A673 (cell line): Measurements from ENCODE around the gene NT5M.

Source experiments
- EZH2 ChIP-seq: fragments of 200-600 bp; sonication (generic); IDR thresholded peaks from 2 replicates; pipeline ENCODE4 v1.6.1; 2017; ENCODE audit warnings: borderline replicate concordance, low read depth, mild to moderate bottlenecking, mixed read lengths, antibody characterized with exemption, low read length; ENCODE audit not compliant: poor library complexity, severe bottlenecking
- TF ChIP-seq, protein P1 (sequence below): fragments of 300-800, 200-600 bp; sonication (generic); conservative IDR thresholded peaks from 2 replicates; pipeline ENCODE4 v1.5.1; 2017; ENCODE audit warnings: low read depth, mild to moderate bottlenecking, antibody characterized with exemption, low read length, moderate library complexity, mixed read lengths

DNA sequence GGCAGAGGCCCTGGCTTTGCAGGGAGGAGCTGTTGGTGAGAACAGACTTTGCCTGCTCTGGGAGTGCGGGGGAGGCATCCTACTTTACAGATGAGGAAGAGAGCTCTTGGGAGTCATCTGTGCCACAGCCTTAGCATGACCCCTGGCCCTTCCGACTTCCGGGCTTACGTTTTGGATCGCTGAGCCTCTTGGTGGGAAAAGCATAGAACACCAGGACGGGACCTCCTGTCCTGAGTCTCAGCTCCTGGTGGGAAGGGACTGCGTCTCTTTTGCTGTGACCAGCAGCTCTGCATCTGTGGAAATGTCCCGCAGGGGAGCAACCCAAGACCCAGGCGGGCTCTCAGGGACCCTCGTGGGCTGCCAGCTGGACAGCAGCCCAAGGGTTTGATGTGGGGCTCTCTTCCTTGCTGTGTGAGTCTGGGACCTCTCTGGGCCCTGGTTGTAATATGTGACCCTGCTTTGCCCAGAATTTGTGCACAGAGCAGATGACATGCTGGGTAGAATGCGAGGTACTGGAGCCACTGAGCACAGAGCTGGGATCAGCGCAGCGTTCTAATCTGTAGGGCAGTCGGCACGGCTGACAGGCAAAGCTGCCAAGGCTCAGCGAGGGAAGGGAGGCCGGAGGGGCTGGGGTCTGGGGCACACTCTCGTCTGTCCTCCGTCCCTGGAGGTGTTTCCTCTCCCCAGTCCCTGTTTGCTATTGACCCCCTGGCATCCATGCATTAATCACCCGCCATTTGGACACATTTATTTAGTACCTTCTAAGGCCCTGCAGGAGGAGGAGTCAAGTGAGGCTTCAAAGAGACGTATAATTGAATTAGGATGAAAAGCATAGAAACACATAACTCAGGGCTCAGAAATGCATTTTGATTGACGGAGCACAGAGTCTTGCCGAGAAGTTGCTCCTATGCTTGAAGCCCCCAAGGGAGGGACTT is 64.0 kb downstream of the NT5M start:
- TF ChIP-seq, protein P1, sequence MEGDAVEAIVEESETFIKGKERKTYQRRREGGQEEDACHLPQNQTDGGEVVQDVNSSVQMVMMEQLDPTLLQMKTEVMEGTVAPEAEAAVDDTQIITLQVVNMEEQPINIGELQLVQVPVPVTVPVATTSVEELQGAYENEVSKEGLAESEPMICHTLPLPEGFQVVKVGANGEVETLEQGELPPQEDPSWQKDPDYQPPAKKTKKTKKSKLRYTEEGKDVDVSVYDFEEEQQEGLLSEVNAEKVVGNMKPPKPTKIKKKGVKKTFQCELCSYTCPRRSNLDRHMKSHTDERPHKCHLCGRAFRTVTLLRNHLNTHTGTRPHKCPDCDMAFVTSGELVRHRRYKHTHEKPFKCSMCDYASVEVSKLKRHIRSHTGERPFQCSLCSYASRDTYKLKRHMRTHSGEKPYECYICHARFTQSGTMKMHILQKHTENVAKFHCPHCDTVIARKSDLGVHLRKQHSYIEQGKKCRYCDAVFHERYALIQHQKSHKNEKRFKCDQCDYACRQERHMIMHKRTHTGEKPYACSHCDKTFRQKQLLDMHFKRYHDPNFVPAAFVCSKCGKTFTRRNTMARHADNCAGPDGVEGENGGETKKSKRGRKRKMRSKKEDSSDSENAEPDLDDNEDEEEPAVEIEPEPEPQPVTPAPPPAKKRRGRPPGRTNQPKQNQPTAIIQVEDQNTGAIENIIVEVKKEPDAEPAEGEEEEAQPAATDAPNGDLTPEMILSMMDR = no peak
- TF ChIP-seq EZH2 = no peak
